Fibroblast of mammary gland (primary cell): Measurements from ENCODE around the gene ZNRF3.
"Not testable (repeated sequence)": the region's sequence is repeated elsewhere in the genome, so short reads cannot be mapped to it uniquely, and the experiment has no call there.

ENCODE experiments used
- DNase-seq: peaks from one replicate; pipeline ENCODE4 v3.0.0-alpha.2; 2010; ENCODE audit warnings: low read depth
- H3K4me3 ChIP-seq: 2 replicates; pipeline ENCODE4 v1.5.1; 2011; ENCODE audit warnings: low read depth, mild to moderate bottlenecking, low read length, moderate library complexity; ENCODE audit not compliant: control insufficient read depth
- TF ChIP-seq, protein P1 (sequence below): conservative IDR thresholded peaks from 2 replicates; pipeline ENCODE4 v1.5.1; 2011; ENCODE audit warnings: low read depth, low read length, inconsistent platforms; ENCODE audit not compliant: control insufficient read depth, insufficient read depth

ZNRF3 gene

DNA sequence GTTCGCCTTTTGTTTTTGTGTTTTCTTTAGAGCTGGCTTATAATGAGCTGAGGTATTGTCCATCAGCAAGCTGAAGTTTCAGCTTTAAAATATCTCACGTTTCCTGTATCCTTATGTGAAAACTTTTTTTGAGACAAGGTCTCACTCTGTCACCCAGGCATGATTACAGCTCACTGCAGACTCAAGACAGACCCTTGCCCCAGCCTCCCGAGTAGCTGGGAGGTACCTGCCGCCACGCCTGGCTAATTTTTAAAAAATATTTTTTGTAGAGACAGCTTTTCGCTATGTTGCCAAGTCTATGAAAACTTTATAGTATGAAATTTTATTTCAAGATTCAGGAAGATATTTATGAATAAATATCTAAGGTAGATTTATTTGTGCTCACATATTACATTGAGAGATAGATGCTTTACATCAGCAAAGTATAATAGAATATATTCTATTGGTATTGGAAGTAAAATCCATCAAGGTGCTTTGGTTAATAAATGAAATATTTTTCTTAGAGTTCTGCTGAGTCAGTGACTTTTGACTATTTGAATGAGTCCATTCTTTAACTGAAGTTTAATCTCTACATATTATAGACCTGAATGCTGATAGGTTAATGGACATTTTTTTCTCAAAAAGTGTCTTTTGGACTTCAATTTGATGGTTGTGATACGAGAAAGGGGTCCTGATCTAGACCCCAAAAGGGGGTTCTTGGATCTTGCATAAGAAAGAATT lies 199.6 kb downstream of the ZNRF3 start:
- no peak overlapping the region for H3K4me3 ChIP-seq
- no peak for DNase-seq
- TF ChIP-seq, protein P1, sequence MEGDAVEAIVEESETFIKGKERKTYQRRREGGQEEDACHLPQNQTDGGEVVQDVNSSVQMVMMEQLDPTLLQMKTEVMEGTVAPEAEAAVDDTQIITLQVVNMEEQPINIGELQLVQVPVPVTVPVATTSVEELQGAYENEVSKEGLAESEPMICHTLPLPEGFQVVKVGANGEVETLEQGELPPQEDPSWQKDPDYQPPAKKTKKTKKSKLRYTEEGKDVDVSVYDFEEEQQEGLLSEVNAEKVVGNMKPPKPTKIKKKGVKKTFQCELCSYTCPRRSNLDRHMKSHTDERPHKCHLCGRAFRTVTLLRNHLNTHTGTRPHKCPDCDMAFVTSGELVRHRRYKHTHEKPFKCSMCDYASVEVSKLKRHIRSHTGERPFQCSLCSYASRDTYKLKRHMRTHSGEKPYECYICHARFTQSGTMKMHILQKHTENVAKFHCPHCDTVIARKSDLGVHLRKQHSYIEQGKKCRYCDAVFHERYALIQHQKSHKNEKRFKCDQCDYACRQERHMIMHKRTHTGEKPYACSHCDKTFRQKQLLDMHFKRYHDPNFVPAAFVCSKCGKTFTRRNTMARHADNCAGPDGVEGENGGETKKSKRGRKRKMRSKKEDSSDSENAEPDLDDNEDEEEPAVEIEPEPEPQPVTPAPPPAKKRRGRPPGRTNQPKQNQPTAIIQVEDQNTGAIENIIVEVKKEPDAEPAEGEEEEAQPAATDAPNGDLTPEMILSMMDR, result no peak

DNA sequence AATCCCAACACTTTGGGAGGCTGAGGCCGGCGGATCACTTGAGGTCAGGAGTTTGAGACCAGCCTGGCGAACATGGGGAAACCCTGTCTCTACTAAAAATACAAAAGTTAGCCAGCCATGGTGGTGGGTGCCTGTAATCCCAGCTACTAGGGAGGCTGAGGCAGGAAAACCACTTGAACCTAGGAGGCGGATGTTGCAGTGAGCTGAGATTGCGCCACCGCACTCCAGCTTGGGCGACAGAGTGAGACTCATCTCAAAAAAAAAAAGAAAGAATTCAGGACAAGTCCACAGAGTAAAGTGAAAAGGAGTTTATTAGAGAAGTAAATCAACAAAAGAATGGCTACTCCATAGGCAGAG lies 200.2 kb downstream of the ZNRF3 start:
- DNase-seq, H3K4me3 ChIP-seq: not testable (repeated sequence)

DNA sequence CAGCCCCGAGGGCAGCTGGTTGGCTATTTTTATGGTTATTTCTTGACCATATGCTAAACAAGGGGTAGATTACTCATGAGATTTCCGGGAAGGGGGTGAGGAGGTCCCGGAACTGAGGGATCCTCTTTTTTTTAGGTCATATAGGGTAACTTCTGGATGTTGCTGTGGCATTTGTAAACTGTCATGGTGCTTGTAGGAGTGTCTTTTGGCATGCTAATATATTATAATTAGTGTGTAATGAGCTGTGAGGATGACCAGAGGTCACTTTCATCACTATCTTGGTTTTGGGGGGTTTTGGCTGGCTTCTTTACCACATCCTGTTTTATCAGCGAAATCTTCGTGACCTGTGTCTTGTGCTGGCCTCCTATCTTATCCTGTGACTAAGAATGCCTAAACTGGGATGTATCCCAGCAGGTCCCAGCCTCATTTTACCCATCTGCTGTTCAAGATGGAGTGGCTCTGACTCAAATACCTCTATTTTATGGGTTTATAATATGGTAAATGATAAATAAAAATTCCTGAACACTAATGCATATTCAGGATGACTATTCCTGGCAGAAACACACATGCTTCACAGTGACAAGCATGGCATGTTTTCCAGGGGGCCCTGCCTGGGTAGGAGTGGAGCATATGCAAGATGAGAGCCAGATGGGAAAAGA lies 200.7 kb downstream of the ZNRF3 start:
- no peak overlapping the region for H3K4me3 ChIP-seq
- TF ChIP-seq, protein P1, result no peak
- peak; percentile 52 for DNase-seq

DNA sequence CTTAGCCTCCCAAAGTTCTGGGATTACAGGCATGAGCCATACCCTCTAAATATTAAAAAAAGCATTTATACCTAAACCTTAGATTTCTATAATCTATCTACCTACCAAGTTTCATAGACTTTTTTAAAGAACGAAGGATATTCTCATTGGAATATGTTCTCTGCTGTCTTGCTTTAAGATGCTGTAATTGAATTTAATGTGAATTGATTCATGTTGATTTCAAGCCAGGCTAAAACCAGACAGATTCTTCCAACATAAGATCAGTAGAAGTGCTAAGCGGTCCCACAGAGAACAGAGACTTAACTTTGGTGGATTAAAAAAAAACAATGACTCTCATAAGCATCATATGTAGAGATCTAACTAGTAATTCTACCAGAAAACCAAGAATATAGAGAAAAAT lies 203.6 kb downstream of the ZNRF3 start:
- no peak for DNase-seq
- TF ChIP-seq, protein P1, result no peak
- H3K4me3 ChIP-seq, result no peak overlapping the region

DNA sequence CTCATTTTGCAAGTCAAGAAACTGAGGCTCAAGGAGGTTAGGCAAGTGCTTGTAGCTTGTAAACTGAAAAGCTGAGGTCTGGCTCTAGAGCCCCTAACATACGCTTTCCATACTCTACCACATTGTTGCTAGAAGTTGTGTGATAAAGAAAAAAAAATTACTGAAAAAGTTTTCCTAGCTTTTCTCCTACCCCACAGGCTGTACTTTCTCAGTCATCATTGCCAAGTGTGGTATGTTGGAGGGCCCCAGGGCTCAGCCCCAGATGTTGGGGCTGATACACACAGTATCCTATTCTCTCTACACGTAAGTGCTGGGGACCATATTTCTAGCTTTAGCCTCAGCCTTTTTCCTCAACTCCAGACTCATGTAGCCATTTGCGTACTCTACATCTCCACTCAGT lies 205.4 kb downstream of the ZNRF3 start:
- no peak for DNase-seq
- H3K4me3 ChIP-seq, result no peak overlapping the region
- TF ChIP-seq, protein P1, result no peak

DNA sequence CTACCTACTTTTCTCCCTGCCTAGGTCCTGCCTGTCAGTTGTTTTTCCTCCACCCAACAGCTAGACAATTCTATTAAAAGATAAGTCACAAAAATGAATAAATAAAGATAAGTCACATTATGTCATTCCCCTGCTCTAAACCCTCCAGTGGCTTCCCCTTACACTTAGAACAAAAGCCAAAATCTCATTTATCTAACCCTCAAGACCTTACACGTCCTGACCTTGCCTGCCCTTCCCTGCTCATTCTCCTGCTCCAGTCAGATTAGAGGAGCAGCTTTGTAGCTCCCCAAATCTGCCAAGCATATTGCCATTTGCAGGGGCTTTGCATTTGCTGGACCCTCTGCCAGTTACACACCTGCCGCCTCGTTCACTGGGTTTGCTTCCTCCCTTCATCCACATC lies 206.1 kb downstream of the ZNRF3 start:
- H3K4me3 ChIP-seq, result no peak overlapping the region
- DNase-seq, result no peak
- TF ChIP-seq, protein P1, result no peak

DNA sequence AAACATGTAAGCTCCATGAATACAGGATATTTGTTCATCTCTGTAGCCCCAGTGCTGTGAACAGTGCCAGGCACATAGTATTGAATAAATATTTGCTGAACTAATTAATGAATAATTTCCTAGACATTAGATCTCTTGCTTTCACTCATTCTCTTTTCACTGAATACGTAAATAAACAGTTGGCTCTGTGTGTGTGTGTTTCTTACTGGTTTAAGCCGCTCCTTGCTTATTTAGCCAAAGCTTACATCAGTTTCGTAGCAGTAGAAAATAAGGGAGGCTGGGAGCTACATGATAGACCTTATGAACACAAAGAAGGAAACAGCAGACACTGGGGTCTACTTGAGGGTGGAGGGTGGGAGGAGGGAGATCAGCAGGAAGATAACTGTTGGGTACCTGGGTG lies 206.7 kb downstream of the ZNRF3 start:
- no peak overlapping the region for H3K4me3 ChIP-seq
- TF ChIP-seq, protein P1, result no peak
- no peak for DNase-seq
